Measurements from ENCODE around the gene VDR. TPM values are rescaled to one million over a fixed set of nuclear protein-coding genes. Genes with fewer than 3 reads are reported as not detected.

The VDR gene
- total RNA-seq, 4 donors from 2014 or later = 75.1 to 193 (median 156) TPM

DNA sequence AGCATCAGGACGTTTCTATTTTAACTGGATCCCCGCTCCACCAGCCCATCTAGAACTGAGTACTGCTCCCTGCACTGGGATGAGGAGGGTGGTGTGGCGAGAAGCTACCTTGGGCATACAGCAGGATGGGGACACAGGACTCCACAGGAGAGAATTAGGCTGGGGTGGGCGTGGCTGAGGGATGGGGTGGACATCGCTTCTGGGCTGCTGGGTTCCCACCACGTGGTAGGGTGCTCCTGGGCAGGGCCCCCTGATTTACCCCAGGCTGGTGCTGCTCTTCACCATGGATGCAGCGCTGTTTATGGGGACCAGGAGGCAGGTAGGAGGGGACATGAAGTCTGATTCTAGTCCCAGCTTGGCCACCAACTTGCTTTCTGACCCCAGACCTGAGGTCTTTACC, 41.9 kb downstream of the VDR start:
- peaks cover 0 to 54% (median 0%) of the 10 kb centered on the region in 3 donors for H3K36me3 ChIP-seq
- H3K9me3 ChIP-seq = no peaks in the 10 kb centered on the region
- H3K27me3 ChIP-seq = no peaks in the 10 kb centered on the region
- TF ChIP-seq, protein P1, sequence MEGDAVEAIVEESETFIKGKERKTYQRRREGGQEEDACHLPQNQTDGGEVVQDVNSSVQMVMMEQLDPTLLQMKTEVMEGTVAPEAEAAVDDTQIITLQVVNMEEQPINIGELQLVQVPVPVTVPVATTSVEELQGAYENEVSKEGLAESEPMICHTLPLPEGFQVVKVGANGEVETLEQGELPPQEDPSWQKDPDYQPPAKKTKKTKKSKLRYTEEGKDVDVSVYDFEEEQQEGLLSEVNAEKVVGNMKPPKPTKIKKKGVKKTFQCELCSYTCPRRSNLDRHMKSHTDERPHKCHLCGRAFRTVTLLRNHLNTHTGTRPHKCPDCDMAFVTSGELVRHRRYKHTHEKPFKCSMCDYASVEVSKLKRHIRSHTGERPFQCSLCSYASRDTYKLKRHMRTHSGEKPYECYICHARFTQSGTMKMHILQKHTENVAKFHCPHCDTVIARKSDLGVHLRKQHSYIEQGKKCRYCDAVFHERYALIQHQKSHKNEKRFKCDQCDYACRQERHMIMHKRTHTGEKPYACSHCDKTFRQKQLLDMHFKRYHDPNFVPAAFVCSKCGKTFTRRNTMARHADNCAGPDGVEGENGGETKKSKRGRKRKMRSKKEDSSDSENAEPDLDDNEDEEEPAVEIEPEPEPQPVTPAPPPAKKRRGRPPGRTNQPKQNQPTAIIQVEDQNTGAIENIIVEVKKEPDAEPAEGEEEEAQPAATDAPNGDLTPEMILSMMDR (IDR thresholded peaks at IDR 0.05) = no peak
- no peak for TF ChIP-seq POLR2A (IDR thresholded peaks at IDR 0.05)
- no peak overlapping the region for H3K4me3 ChIP-seq
- no peak overlapping the region for H3K27ac ChIP-seq
- no peak for DNase-seq
- peaks cover 0 to 7% (median 3%) of the 10 kb centered on the region in 4 donors for H3K4me1 ChIP-seq

- H3K27me3 ChIP-seq = no peaks in the 10 kb centered on the region
- no peak overlapping the region for H3K4me3 ChIP-seq
- H3K9me3 ChIP-seq = no peaks in the 10 kb centered on the region
- no peak for DNase-seq
- no peak overlapping the region for H3K27ac ChIP-seq
- TF ChIP-seq, protein P1 (IDR thresholded peaks at IDR 0.05) = no peak
- no peak for TF ChIP-seq POLR2A (IDR thresholded peaks at IDR 0.05)
- H3K4me1 ChIP-seq = peaks cover 0 to 7% (median 0%) of the 10 kb centered on the region in 4 donors
- H3K36me3 ChIP-seq = peaks cover 0 to 60% (median 0%) of the 10 kb centered on the region in 3 donors
Observed at GRCh38 chr12:47862167-47862750, 42.5 kb downstream of the VDR start.

DNA sequence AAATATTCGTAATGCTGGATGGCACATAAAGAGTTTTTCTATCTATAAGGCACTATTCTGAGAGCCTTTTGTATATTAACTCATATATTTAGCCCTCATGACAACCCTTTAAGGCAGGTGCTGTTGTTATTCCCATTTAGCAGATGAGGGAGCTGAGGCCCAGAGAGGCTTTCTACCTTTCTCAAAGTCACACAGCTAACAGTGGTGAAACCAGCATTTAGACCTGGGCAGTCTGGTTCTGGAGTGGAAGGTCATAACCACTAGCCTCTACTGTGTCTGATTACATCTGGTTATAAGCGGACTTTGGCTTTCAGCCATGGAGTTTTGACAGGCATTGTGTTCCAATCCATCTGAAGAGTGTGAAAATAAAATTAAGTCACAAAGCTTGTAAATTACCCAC, 43.9 kb downstream of the VDR start:
- Histone ChIP-seq H3K27me3 (no peaks in the 10 kb centered on the region), H3K4me3 (no peak overlapping the region), H3K27ac (no peak overlapping the region), H3K36me3 (peaks cover 0 to 66% (median 0%) of the 10 kb centered on the region in 3 donors), H3K9me3 (no peaks in the 10 kb centered on the region), H3K4me1 (peaks cover 0 to 7% (median 0%) of the 10 kb centered on the region in 4 donors)
- no peak for DNase-seq
- TF ChIP-seq POLR2A (IDR thresholded peaks at IDR 0.05) = no peak

- H3K4me3 ChIP-seq = no peak overlapping the region
- TF ChIP-seq POLR2A (IDR thresholded peaks at IDR 0.05) = no peak
- TF ChIP-seq, protein P1 (IDR thresholded peaks at IDR 0.05) = no peak
- H3K36me3 ChIP-seq = peaks cover 0 to 69% (median 0%) of the 10 kb centered on the region in 3 donors
- no peak for DNase-seq
- H3K27me3 ChIP-seq = no peaks in the 10 kb centered on the region
- peaks cover 0 to 7% (median 0%) of the 10 kb centered on the region in 4 donors for H3K4me1 ChIP-seq
- H3K9me3 ChIP-seq = no peaks in the 10 kb centered on the region
- no peak overlapping the region for H3K27ac ChIP-seq
Observed at GRCh38 chr12:47860279-47860841, 44.4 kb downstream of the VDR start.

GRCh38 chr12:47858511-47859266, 46.1 kb downstream of the VDR start:
- H3K27me3 ChIP-seq = no peaks in the 10 kb centered on the region
- no peaks in the 10 kb centered on the region for H3K9me3 ChIP-seq
- no peak overlapping the region for H3K4me3 ChIP-seq
- H3K36me3 ChIP-seq = peaks cover 0 to 67% (median 0%) of the 10 kb centered on the region in 3 donors
- no peak for TF ChIP-seq POLR2A (IDR thresholded peaks at IDR 0.05)
- TF ChIP-seq, protein P1 (IDR thresholded peaks at IDR 0.05) = no peak
- H3K4me1 ChIP-seq = peaks cover 0 to 7% (median 0%) of the 10 kb centered on the region in 4 donors
- peak overlapping the region in 1 of 4 donors; percentile 9 for H3K27ac ChIP-seq
- no peak for DNase-seq
